A204.1 (cell line): ENCODE results near the gene SLC9A1.

ENCODE experiments used
- FAIRE-seq: peaks from 2 replicates; lab custom pipeline; 2012; peaks lifted over from hg19 to GRCh38; lab: Jason Lieb, UNC

SLC9A1 gene

DNA sequence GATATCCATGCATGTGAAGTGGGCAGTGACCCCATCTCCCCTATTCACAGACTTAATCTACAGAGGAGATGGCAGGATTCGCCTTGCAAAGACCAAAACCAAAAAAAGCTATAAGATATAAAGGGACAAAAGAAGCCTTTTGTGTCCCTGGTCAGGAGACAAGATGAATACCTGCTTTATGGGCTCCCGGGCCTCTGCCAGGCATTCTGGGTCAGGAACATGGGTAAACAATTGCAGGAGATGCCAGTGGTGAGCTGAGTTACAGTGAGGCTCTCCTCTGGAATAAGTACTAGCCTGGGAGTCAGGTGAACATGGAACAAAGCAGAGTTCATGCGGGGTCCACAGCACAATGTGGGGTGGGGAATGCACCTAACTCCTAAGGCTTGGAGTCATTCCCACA lies 4.7 kb downstream of the SLC9A1 start:
- FAIRE-seq, result no peak

DNA sequence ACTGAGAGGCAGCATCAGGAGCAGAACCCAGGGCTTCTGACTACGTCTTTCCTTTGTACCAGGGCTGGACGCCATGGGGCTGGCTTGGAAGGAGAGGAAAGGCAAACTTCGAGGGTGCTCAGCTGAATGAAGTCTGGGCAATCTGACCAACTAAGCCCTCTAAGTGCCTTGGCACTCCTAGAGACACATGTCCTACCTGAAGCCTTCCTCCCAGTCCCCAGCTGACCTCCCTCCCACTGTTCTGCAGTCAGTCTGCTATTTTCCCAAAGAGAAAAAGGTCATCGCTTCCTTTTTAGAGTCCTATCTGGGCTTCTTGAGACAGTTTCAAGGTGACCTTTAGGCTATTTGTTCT lies 5.2 kb downstream of the SLC9A1 start:
- no peak for FAIRE-seq

DNA sequence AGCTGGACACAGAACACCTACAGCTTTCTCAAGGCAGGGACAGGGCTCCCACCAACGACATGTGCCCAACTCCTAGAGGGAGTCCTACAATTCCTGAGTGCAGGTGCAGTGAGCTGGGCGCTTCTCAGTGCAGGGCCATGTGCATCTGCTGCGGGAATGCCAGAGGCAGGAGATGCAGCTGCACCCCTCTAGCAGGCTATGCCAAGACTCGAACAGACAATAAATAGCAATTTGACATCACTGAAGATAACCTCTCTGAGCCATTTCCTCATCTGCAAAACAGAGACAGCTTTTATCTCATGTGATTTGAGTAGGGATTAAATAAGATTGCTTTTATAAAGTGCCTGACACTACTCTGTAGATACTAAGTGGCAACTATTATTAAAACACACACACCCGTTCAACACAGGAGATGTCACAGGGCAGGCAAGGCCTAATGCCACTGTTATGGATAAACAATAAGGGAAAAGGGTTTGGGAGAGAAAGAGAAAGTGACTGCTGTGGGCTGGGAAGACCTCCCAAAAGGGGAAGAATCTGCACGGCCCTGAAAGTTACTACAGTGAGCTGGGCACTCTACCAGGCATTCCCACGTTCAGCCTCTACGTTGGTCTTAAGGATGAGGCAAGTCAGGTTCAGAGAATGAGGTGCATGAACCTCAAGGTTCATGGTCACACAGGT lies 5.7 kb downstream of the SLC9A1 start:
- no peak for FAIRE-seq

DNA sequence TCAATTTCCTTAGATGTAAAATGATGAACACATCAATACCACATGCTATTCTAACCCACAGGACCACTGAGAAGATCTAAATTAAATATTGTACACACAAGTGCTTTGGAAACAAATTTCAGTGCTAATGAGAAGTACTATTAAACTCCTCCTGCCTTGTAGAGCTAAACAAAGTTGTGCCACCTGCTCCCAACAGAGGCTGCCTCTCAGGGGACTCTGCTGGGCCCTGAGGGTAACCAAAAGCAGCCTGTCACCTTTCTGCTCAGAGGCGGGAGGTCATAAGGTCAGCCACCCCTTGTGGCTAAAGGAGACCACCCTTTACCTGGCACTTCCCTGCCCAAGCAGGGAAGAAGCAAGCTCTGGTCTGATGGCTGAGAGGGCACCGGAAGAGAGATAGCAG lies 6.3 kb downstream of the SLC9A1 start:
- no peak for FAIRE-seq

DNA sequence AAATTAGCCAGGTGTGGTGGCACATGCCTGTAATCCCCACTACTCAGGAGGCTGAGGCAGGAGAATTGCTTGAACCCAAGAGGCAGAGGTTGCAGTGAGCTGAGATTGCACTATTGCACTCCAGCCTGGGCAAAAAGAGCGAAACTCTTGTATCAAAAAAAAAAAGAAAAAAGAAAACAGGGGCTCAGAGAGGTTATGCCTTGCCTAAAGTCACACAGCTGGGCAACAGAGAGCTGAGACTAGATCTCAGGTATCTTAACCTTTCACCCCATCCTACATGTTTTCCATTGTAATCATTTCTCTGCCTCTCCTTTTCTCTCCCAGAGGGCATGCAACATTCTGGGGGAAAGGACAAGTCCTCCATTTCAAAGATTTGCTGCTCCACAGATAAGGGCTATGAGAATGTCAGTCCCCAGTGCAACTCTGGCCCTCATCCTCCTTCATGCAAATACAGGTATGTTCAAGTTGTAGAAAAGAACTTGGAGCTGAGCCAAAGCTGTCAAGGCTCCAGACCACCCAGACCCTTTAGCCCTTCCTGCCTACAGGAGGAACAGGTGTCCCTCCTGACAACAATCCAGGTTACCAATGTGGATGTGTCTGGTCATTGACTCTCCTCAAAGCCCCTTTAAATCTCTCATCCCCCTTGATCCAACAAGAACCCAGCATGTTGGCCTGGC lies 6.9 kb downstream of the SLC9A1 start:
- no peak for FAIRE-seq

DNA sequence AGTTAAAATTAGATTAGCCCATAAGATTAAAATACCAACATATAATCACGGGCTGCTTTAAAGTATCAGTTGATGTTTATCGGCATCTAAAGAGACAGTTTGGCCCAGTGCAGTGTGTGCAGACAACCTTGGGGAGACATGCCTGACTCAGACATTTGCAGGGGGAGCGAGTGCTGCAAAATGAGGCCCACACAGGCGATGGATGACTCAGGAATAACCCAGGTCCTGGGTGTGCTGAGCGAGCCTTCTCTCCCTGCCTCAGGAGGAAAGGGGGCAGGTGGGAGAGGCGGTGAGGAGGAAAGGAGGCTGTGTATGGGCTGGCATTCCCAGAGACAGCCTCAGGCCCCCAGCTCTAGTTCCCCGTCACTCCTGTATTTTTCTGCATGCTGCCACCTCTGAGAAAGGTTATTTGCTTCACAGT lies 9.0 kb downstream of the SLC9A1 start:
- no peak for FAIRE-seq

DNA sequence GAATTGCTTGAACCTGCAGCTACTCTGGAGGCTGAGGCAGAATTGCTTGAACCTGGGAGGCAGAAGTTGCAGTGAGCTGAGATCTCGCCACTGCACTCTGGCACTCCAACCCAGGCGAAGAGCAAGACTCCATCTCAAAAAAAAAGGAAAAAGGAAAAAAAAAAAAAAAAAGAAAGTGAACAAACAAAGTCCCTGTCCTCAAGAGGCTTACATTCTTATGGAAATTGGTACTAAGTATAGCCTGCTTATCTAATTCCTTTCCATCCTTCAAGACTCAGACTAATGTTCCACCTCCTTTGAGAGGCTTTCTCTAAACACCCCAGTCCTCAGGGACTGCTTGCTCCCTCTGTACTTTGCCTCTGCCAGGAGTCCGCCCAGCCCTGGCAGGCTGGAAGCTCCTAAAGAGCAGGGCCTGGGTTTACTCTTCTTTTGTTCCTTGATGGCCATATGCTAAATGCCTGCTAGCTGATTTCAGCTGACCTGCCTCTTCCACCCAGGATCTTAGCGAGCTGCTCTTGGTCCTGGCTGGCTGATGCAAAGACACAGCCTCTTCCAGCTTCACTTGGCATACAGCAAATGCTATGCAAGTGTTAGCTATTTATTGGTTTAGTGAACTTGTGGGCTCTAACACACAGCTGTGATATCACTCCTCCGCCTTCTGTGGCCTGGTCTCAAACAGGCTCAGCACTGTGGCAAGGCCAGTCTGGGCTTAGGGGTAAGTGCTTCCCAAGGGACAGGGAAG lies 9.8 kb downstream of the SLC9A1 start:
- FAIRE-seq, result no peak

DNA sequence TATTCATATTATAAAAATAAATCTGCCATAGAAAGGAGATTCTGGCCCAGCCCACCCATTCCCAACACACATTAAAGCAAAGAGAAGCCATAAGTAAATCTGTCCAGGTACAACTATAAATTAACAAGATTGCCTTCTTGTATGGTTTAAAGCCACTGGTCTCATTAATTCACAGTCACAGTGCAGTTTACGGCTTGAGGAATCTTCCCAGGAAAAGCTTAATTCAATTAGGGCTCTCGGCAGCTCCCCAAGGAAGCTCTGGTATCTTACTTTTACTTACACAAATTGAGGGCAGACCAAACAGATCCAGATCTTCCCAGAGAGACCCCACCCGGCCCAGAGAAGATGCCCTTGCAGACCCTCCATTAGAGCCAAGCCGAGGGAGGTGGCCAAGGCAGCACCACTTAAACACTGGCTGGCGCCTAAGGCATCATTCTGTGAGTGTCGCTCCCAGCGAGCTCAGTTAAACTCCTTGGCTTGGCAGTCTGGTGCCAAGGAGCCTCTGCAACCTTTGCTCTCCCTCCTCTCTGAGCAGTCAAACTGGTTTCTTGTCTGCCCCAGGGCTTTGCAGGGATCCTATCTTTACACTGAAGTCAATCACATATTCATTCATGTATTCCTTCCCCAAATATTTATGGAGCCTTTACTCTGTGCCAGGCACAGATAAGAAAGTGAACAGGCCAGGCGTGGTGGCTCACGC lies 10.7 kb downstream of the SLC9A1 start:
- FAIRE-seq, result no peak

DNA sequence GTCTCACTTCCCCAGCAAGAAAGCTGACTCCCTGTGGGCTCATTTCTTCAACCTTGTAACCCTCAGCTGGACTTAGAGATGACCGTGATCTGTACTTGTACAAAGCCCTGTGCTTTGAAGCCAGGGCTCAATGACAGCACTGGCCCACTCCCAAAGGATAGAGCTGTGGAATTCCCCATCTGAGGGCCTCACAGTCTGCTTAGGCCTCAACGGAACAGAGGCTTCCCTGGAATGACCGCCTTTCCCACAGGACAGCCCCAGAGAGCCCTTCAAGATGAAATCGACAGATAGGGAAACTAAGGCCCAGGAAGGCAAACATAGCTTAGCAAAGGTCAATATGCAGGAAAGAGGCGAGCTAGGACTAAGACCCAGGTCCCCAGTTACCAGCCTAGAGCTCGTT lies 11.5 kb downstream of the SLC9A1 start:
- no peak for FAIRE-seq

DNA sequence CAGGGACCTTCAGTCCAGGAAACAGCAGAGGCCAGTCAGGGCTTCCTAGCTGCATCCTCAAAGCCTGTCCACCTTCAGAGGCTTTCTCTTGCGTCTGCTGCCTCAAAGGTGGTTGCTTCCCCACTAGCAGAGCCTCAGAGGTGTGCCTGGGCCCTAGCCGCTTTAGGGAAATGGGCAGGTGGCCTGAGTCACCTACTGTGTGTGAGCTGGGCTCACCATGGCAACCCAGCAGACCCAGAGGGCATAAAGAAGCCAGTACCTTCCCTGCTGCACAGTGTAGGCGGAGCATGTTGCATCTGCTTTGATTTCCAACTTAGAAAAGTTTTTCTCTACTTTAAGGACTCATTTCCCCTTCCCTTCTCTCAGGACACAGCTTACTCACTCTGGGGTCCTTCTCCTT lies 12.5 kb downstream of the SLC9A1 start:
- FAIRE-seq, result no peak

DNA sequence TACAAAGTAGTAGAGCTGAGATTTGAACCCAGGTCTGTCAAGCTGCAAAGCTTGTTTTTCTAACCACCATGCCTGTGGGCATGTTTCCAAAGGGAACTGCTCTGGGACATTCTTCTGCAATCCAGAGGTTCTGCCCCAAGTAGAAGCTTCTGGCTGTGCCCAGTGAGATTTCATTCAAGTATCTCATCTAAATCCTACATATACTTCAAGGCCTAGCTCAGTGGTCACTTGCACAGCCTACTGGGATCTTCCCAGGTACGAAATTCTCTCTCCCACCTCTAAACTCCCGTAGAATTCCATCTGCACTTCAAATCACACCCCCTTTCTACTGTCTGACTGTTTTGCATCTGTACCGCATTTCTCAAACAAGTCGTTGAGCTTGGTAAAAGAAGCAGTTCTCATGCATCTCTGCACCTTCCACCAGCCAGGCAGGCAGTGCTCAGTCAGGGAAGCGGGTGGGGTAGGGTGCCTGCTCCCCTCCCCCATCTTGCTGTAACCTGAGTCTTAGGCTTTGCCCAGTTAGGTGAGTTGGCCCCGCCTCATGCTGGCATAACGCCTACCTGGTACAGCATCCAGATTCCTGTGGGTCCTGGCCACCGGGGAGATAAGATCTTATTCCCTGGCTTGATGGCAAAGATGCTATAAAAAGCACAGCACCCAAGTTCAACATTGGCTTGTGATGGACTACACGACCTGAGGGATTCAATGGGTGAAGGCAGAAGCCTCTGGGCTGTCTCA lies 13.5 kb downstream of the SLC9A1 start:
- no peak for FAIRE-seq

DNA sequence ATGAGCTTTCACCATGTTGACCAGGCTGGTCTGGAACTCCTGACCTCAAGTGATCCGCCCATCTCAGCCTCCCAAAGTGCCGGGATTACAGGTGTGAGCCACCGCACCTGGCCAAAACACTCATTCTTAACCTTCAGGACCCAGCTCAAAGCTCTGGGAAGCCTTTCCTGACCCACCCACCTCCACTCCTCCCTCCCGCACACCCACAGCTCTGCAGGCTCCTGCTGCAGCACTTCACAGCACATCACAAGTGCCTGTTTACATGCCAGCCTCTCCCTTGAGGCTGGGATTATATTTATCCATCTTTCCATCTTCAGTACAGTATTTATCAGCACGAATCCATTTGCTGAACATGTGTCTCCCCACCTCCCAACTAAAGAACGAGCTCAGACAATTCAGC lies 14.9 kb downstream of the SLC9A1 start:
- FAIRE-seq, result no peak

DNA sequence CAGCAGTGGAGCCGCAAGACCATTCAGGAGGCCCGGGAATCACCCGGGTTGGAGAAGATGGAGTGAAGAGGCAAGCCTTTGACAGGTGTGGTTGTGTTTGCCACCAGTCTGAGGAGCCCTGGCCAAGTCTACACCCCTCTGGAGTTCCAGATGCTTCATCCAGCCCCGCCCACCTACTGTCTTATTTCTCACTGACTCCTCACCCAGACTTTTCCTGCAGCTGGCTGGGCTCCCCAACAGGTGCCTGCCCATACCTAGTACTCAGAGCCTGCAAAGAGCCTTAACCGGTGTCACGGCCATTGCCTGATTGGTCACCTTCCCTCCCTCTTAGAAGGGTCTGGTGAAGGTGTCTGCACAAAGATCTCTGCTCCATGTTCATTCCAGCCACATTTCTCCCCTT lies 16.0 kb downstream of the SLC9A1 start:
- no peak for FAIRE-seq

DNA sequence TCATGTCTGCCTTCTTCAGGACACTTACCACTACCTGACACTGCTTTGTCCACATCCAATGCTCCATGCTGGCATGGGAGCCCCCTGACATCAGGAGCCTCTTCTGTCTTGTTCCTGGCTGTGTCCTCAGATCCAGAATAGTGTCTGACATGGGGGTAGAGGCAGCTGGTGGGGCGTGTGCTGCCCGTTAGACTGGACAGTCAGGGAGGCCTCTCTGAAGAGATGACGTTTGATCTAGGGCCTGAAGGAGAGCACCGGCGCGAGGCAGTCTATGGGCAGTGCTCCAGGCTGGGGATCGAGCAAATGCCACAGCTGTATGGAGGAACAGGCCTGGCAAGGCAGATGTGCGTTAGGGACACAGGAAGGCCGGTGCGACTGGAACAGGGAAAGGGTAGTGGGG lies 16.6 kb downstream of the SLC9A1 start:
- no peak for FAIRE-seq

DNA sequence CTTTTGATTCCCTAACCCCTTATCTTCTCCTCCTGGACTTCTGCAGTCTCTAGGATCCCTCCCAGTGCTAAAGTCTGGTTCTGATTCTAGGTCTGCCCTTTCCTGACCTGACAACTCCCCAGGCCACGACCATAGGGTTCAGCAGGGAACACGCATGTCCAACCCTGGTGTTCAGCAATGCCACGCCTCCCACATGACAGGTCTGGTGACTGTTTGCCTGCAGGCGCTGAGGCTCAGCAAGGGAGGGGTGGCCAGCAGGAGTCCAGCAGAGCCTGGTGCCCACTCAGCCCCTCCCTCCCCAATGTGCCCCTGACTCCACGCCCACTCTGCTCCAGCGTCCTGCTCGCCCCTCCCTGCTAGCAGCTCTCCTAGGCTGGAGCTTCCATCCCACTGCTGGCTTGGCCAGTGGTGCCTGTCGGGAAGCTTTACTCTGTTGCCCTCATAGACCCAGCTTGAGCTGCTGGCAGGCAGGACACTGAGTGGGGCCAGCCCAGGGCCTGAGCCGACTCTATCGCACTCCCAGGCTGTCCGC lies 17.3 kb downstream of the SLC9A1 start:
- no peak for FAIRE-seq

DNA sequence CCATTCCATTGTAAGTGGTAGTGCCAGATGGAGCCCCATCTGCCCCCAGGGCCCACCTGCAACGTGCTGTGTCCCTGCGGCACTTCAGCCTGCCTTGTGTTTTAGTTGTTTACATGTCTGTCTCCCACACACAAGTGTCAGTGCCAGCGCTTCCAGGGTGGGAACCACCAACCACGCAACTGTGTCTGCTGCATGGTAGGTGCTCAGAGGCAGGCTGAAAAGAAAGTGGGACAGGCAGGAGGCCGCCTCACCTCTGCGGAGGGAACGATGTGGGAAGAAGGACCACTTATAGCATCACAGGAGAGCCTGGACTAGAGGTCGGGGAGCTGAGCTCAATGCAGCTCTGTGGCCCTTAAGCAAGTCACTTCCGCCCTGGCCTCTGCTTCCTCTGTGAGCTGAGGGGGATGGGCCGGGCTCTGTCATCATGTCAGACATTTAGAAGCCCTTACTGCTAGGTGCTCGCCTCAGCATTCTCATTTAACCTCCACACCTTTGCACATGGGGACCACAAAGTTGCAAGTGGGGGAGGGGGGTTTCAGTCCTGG lies 17.9 kb downstream of the SLC9A1 start:
- FAIRE-seq, result no peak

DNA sequence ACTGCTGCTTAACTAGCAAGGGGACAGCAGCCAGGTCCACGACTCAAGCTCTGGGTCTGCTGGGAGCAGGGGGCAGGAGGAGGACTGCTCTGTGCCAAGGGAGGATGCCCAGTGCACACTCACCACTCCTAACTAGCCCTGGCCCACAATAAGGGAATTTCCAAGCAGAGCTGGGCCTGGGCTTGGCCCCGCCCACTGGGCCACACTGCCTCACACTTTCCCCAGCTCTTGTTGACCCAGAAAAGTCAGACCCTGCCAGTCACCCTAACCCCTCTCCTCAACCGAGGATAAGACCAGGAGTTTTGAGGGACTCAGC lies 18.7 kb downstream of the SLC9A1 start:
- no peak for FAIRE-seq

DNA sequence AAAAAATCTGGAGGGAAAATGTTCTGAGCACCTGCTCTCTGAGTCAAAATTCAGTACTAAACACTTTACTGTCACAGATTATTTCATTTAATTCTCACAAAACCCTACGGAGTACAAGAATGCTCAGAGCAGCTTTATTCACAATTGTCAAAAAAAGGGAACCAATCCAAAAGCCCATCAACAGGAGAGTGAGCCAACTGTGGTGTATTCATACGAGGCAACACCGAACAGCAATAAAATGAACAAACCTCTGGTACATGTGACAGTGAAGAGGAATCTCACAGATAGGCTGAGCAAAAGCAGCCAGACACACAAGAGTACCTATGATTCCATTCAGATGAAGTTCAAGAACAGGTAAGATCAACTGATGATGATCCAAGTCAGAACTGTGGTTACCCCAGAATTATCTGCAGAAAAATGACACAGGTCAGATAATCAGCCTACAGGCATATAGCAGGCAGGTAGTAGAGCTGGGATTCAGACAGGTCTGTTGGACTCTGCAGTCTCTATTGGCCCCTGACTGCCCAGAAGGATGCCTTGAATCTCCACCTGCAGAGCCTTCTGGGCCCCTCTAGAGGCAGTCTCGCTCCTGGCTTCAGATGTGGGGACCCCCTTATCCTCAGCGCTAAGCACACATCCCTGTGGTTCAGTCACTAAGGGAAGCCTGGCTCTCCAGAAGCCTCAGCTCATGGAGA lies 19.2 kb downstream of the SLC9A1 start:
- no peak for FAIRE-seq

DNA sequence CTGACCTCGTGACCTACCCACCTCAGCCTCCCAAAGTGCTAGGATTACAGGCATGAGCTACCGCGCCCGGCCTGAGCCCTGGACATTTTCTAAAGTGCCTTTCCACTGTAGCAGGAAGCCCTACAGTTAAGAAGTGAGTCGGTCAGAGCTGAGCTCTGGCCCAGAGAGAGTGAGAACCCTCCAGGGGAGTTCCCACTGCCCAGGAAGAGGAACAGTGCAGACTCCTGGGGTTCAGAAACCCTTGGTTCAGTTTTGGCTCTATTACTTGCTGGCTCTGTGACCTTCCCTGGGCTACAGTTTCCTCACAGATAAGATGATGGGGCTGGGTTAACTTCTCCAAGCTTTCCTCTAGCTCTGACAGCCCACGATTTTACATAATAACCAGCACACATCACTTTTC lies 20.9 kb downstream of the SLC9A1 start:
- FAIRE-seq, result no peak

DNA sequence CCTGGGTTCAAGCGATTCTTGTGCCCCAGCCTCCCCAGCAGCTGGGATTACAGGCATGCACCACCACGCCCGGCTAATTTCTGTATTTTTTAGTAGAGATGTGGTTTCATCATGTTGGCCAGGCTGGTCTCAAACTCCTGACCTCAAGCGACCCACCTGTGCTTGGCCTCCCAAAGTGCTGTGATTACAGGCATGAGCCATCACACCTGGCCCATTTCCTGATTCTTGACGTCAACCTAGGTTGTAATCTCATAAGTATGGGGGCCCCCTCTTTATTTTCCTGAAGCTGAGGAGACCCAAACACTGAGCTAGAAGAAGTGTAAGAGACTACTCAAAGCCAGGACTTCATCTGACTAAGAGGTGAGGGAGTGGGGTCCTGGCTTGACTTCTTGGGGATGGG lies 21.8 kb downstream of the SLC9A1 start:
- FAIRE-seq, result no peak

DNA sequence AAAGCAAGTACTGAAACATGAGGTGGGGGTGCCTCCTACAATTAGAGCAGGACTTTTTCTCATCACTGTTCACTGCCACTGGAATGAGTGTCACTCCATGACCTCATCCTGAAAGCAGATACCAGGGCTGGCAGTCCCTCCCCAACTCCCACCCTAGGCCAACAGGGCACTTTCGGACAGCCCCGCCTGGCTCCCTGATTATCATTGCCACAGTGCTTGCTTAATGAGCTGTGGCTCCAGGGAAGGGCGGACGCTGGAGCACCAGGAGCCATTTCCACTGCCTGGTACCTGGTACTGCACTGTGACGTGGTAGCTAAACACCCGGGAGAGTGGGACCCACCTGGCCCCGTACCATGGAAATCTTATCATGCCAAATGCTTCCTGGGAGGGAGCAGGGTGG lies 22.3 kb downstream of the SLC9A1 start:
- FAIRE-seq, result no peak
